HG02588 (cell line): ENCODE measurements around the gene NBPF1.
"Not testable (repeated sequence)": the region's sequence is repeated elsewhere in the genome, so short reads cannot be mapped to it uniquely, and the experiment has no call there.

ENCODE experiments used
- ATAC-seq: cut with Tn5 transposase; IDR thresholded peaks from one replicate; pipeline ENCODE4 v1.9.1; 2021; ENCODE audit warnings: mild to moderate bottlenecking, moderate library complexity; ENCODE audit not compliant: unreplicated experiment

The NBPF1 gene

GRCh38 chr1:16607853-16608815, 5.2 kb downstream of the NBPF1 start:
- not testable (repeated sequence) for ATAC-seq

DNA sequence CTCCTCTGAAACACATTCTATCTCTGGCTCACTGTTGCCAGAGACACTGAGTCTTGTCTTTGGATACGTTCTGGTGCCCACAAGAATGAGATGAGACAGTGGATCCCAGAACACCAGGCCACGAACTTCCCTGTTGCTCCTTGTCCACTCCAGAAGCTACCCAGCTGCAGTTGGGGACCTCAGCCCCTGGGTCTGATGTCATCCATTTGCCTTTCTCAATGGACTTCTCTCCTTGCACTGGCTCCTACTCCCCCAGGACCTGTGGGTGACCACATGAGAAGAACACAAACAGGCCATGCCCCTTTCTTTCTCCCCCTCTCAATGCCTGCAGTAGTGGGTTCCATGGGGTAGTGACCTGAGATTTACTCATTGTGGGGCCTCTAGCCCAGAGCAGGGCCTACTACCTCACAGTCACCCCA, 5.9 kb downstream of the NBPF1 start:
- ATAC-seq: no peak

DNA sequence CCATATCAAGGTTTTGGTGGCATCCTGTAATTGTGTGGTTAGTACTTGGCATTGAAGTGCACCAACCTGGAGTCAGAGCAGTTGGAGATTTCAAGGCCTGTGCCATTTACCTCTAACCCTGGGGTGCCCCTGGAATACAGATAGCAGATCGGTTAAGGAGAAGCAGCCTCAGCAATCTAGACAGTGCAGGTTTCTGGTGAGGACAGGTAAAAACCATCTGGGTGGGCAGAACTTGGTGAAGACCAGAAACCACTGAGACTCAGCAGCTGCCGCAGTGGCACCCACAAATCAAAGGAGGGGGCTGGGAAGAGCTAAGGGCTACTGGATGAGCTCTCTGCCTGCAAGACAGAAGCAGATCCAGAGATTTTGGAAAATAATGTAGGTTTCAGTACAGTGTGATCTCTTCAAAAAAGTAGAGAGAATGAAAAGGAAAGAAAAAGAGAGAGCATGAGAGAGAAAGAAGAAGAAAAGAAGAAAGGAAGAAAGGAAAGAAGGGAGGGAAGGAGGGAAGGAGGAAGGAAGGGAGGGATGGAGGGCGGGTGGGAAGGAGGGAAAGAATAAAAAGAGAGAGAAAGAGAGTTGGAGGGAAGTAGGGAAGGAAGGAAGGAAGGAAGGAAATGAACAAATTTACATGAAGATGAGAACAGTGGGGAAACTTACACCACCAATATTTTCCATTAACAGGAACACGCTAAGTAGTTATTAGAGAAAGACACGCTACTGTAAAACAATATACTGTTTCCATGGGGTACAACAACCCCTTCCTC, 6.5 kb downstream of the NBPF1 start:
- not testable (repeated sequence) for ATAC-seq

- ATAC-seq: no peak
Measured at GRCh38 chr1:16605532-16606505, 7.5 kb downstream of the NBPF1 start.

DNA sequence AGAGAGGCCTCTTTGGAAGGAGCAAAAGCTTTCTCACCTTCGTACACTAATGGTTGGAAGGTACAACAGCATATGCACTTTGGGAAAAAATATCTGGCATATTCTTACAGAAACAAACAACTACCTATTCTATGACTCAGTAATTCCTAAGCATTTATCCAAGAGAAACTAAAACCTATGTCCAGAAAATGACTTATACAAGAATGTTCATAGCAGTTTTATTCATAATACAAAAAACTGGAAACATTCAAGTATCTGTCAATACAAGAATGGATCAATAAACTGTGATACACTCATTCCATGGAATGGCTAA, 8.2 kb downstream of the NBPF1 start:
- ATAC-seq: no peak

GRCh38 chr1:16604514-16605212, 8.7 kb downstream of the NBPF1 start:
- ATAC-seq: not testable (repeated sequence)

- ATAC-seq: not testable (repeated sequence)
Measured at GRCh38 chr1:16603623-16604022, 9.7 kb downstream of the NBPF1 start.

GRCh38 chr1:16602336-16603011, 10.9 kb downstream of the NBPF1 start:
- ATAC-seq: not testable (repeated sequence)

- ATAC-seq: not testable (repeated sequence)
Measured at GRCh38 chr1:16600855-16601786, 12.2 kb downstream of the NBPF1 start.

DNA sequence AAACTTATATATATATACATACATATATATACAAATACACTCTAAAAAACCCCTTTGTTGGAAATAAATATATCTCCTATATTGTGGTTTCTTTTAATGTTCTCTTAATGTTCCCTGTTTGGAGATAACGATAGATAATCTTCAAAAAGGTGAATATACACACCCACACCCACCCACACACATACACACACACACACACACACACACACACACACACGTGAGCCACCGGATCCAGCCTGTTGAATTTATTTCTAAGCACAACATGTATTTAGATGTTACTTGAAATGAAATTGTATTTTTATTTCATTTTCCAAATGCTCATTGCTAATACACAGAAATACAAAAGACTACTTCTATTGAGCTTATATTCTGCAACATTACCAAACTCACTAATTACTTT, 14.0 kb downstream of the NBPF1 start:
- ATAC-seq: not testable (repeated sequence)

DNA sequence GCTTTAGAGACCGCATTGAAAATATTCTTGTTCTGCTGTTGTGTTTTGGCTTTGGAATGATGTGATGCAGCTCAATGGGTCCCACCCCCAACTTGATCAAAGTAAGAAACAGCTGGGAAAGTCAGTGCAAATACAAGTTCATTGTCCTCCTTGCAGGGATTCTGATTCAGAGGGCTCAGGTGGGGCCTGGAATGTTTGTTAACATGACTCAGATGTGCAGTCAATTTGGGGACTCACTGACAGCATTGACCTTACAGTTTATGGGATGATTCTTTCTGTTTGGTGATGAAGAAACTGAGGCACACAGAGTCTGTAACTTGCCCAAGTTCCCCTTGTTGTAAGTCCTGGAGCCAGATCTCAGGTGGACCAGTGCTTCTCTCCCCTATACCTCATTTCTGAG, 18.1 kb downstream of the NBPF1 start:
- not testable (repeated sequence) for ATAC-seq

- ATAC-seq: not testable (repeated sequence)
Measured at GRCh38 chr1:16591845-16592244, 21.5 kb downstream of the NBPF1 start.

- ATAC-seq: not testable (repeated sequence)
Measured at GRCh38 chr1:16588081-16588480, 25.3 kb downstream of the NBPF1 start.

DNA sequence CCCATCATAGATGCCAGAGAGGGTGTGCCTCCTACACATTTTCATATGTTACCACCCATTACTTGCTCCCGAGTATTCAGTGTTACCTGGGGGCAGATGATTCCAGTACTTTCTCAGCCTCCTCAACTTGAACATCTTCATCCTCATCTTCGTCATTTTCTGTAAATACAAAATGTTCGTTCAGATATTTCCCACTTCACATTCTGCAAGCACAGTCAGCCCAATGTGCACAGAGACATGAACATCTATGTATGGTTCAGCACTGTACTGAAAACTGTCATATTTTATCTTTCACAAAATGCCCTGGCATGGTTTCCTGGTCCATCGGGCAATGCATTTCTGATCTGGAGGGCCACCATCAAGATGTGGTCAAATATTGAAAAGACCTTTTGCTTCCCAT, 25.7 kb downstream of the NBPF1 start:
- ATAC-seq: not testable (repeated sequence)

DNA sequence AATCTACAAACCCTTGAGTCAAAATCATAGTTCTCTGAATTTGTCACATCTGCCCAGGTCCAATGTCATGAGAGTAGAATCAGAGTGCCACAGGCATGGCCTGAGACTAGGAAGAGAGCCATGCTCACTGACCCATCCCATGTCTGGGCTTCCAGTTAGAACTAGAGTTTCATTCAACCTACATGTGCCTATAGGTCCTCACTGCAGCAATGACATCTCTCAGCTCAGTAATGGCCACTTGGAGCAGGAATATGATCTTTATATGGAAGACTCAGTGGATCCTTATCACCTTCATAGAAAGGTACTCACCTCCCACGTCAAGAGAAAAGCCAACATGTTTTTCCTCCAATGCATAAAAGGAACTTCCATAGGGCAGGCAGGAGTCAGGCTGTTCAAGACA, 48.0 kb downstream of the NBPF1 start:
- not testable (repeated sequence) for ATAC-seq

- ATAC-seq: not testable (repeated sequence)
Measured at GRCh38 chr1:16561035-16561434, 52.3 kb downstream of the NBPF1 start.

- not testable (repeated sequence) for ATAC-seq
Measured at GRCh38 chr1:16560498-16560897, 52.9 kb downstream of the NBPF1 start.

DNA sequence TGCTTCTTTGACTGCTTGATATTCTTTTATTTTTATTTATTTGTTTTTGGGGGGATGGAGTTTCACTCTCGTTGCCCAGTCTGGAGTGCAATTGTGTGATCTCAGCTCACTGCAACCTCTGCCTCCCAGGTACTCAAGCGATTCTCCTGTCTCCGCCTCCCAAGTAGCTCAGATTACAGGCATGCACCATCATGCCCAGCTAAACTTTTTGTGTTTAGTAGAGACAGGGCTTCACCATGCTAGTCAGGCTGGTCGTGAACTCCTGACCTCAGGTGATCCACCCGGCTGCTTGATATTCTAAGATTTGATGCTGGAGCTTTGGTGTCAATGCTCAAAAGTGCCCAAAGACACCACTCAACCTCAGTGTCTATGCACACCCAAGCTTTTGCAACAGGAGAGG, 53.7 kb downstream of the NBPF1 start:
- ATAC-seq: not testable (repeated sequence)
